ENCODE data around the gene PLXNA4. TPM values are rescaled to one million over a fixed set of nuclear protein-coding genes. Genes with fewer than 3 reads are reported as not detected.

Gene PLXNA4
- total and polyA plus RNA-seq, 2 experiments from 2014 or later: 0.08 to 0.80 TPM

DNA sequence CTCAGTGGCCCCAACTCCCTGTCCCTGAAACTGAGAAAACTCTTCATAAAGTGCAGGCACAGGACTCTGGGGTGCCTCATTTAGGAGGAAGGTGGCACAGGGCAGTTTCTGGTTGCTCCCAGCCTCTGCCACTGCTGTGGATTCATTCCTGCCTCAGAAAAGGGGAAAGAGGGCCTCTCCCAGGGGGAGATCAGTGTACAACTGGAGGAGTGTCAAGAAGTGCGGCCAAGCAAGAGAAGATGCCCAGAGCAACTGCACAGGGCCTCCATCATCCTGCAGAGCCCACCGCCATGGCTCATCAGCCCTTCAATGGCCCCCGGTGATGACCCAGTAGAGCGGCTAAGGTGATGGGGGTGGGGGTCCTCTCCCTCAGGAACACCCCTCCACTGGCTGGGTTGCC lies 150.3 kb downstream of the PLXNA4 start (continued):
- TF ChIP-seq, protein P1, sequence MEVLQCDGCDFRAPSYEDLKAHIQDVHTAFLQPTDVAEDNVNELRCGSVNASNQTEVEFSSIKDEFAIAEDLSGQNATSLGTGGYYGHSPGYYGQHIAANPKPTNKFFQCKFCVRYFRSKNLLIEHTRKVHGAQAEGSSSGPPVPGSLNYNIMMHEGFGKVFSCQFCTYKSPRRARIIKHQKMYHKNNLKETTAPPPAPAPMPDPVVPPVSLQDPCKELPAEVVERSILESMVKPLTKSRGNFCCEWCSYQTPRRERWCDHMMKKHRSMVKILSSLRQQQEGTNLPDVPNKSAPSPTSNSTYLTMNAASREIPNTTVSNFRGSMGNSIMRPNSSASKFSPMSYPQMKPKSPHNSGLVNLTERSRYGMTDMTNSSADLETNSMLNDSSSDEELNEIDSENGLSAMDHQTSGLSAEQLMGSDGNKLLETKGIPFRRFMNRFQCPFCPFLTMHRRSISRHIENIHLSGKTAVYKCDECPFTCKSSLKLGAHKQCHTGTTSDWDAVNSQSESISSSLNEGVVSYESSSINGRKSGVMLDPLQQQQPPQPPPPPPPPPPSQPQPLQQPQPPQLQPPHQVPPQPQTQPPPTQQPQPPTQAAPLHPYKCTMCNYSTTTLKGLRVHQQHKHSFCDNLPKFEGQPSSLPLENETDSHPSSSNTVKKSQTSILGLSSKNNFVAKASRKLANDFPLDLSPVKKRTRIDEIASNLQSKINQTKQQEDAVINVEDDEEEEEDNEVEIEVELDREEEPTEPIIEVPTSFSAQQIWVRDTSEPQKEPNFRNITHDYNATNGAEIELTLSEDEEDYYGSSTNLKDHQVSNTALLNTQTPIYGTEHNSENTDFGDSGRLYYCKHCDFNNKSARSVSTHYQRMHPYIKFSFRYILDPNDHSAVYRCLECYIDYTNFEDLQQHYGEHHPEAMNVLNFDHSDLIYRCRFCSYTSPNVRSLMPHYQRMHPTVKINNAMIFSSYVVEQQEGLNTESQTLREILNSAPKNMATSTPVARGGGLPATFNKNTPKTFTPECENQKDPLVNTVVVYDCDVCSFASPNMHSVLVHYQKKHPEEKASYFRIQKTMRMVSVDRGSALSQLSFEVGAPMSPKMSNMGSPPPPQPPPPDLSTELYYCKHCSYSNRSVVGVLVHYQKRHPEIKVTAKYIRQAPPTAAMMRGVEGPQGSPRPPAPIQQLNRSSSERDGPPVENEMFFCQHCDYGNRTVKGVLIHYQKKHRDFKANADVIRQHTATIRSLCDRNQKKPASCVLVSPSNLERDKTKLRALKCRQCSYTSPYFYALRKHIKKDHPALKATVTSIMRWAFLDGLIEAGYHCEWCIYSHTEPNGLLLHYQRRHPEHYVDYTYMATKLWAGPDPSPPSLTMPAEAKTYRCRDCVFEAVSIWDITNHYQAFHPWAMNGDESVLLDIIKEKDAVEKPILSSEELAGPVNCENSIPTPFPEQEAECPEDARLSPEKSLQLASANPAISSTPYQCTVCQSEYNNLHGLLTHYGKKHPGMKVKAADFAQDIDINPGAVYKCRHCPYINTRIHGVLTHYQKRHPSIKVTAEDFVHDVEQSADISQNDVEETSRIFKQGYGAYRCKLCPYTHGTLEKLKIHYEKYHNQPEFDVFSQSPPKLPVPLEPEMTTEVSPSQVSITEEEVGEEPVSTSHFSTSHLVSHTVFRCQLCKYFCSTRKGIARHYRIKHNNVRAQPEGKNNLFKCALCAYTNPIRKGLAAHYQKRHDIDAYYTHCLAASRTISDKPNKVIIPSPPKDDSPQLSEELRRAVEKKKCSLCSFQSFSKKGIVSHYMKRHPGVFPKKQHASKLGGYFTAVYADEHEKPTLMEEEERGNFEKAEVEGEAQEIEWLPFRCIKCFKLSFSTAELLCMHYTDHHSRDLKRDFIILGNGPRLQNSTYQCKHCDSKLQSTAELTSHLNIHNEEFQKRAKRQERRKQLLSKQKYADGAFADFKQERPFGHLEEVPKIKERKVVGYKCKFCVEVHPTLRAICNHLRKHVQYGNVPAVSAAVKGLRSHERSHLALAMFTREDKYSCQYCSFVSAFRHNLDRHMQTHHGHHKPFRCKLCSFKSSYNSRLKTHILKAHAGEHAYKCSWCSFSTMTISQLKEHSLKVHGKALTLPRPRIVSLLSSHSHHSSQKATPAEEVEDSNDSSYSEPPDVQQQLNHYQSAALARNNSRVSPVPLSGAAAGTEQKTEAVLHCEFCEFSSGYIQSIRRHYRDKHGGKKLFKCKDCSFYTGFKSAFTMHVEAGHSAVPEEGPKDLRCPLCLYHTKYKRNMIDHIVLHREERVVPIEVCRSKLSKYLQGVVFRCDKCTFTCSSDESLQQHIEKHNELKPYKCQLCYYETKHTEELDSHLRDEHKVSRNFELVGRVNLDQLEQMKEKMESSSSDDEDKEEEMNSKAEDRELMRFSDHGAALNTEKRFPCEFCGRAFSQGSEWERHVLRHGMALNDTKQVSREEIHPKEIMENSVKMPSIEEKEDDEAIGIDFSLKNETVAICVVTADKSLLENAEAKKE (CRISPR knock-in tag; IDR thresholded peaks at IDR 0.05): no peak
- TF ChIP-seq NANOG (IDR thresholded peaks at IDR 0.05; ENCODE audit: borderline replicate concordance): no peak
- TF ChIP-seq, protein P2, sequence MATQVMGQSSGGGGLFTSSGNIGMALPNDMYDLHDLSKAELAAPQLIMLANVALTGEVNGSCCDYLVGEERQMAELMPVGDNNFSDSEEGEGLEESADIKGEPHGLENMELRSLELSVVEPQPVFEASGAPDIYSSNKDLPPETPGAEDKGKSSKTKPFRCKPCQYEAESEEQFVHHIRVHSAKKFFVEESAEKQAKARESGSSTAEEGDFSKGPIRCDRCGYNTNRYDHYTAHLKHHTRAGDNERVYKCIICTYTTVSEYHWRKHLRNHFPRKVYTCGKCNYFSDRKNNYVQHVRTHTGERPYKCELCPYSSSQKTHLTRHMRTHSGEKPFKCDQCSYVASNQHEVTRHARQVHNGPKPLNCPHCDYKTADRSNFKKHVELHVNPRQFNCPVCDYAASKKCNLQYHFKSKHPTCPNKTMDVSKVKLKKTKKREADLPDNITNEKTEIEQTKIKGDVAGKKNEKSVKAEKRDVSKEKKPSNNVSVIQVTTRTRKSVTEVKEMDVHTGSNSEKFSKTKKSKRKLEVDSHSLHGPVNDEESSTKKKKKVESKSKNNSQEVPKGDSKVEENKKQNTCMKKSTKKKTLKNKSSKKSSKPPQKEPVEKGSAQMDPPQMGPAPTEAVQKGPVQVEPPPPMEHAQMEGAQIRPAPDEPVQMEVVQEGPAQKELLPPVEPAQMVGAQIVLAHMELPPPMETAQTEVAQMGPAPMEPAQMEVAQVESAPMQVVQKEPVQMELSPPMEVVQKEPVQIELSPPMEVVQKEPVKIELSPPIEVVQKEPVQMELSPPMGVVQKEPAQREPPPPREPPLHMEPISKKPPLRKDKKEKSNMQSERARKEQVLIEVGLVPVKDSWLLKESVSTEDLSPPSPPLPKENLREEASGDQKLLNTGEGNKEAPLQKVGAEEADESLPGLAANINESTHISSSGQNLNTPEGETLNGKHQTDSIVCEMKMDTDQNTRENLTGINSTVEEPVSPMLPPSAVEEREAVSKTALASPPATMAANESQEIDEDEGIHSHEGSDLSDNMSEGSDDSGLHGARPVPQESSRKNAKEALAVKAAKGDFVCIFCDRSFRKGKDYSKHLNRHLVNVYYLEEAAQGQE (IDR thresholded peaks at IDR 0.05; ENCODE audit: unreplicated experiment): no peak
- no peak for TF ChIP-seq POLR2AphosphoS5 (IDR thresholded peaks at IDR 0.05; ENCODE audit: low read depth)
- TF ChIP-seq, protein P3, sequence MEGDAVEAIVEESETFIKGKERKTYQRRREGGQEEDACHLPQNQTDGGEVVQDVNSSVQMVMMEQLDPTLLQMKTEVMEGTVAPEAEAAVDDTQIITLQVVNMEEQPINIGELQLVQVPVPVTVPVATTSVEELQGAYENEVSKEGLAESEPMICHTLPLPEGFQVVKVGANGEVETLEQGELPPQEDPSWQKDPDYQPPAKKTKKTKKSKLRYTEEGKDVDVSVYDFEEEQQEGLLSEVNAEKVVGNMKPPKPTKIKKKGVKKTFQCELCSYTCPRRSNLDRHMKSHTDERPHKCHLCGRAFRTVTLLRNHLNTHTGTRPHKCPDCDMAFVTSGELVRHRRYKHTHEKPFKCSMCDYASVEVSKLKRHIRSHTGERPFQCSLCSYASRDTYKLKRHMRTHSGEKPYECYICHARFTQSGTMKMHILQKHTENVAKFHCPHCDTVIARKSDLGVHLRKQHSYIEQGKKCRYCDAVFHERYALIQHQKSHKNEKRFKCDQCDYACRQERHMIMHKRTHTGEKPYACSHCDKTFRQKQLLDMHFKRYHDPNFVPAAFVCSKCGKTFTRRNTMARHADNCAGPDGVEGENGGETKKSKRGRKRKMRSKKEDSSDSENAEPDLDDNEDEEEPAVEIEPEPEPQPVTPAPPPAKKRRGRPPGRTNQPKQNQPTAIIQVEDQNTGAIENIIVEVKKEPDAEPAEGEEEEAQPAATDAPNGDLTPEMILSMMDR (conservative IDR thresholded peaks at IDR 0.05; ENCODE audit: low read depth in 2 of 2): no peak

Measured in GM23338 (cell line).